GM06990 (cell line): ENCODE data around the gene SCCPDH.

Experiments
- DNase-seq: peaks from one replicate; pipeline ENCODE4 v3.0.0-alpha.2; 2011; ENCODE audit not compliant: insufficient read length; ENCODE audit errors: extremely low read depth
- H3K27me3 ChIP-seq: replicated peaks from 2 replicates; pipeline ENCODE4 v1.6.0; 2011; ENCODE audit warnings: low read length; ENCODE audit not compliant: control insufficient read depth, insufficient read depth
- H3K36me3 ChIP-seq: 2 replicates; pipeline ENCODE4 v1.5.1; 2011; ENCODE audit warnings: low read length; ENCODE audit not compliant: control insufficient read depth, insufficient read depth
- H3K4me3 ChIP-seq: replicated peaks from 2 replicates; pipeline ENCODE4 v1.5.1; 2011; ENCODE audit warnings: low read depth, mild to moderate bottlenecking, control low read depth, low read length
- CTCF ChIP-seq: IDR thresholded peaks from 2 replicates; pipeline ENCODE4 v1.5.1; 2011; ENCODE audit warnings: low read length, control low read depth, mild to moderate bottlenecking, inconsistent platforms; ENCODE audit not compliant: insufficient read depth, poor library complexity, severe bottlenecking

The SCCPDH gene

GRCh38 chr1:246748867-246749266 is 24.7 kb downstream of the SCCPDH start:
- no peak for DNase-seq
- H3K4me3 ChIP-seq = no peak overlapping the region
- no peaks in the 10 kb centered on the region for H3K27me3 ChIP-seq
- H3K36me3 ChIP-seq = no peaks in the 10 kb centered on the region
- no peak for TF ChIP-seq CTCF

- no peak for TF ChIP-seq CTCF
- Histone ChIP-seq H3K27me3 (no peaks in the 10 kb centered on the region), H3K4me3 (no peak overlapping the region), H3K36me3 (no peaks in the 10 kb centered on the region)
- no peak for DNase-seq
These were observed 26.5 kb downstream of the SCCPDH start for GRCh38 chr1:246750752-246751151.

- H3K4me3 ChIP-seq = no peak overlapping the region
- TF ChIP-seq CTCF = peak; percentile 84
- no peaks in the 10 kb centered on the region for H3K36me3 ChIP-seq
These were observed 29.7 kb downstream of the SCCPDH start for GRCh38 chr1:246753670-246754535.

GRCh38 chr1:246755419-246755818 is 31.2 kb downstream of the SCCPDH start:
- no peak for DNase-seq
- no peak for TF ChIP-seq CTCF
- H3K36me3 ChIP-seq = no peaks in the 10 kb centered on the region
- H3K27me3 ChIP-seq = no peaks in the 10 kb centered on the region
- H3K4me3 ChIP-seq = no peak overlapping the region

More at GRCh38 chr1:246753670-246754535, 29.7 kb downstream of the SCCPDH start:
- peak; percentile 29 for DNase-seq
- H3K27me3 ChIP-seq = no peaks in the 10 kb centered on the region

GRCh38 chr1:246760422-246761347 is 36.5 kb downstream of the SCCPDH start:
- no peak overlapping the region for H3K4me3 ChIP-seq
- no peak for DNase-seq

More at GRCh38 chr1:246760422-246761347, 36.5 kb downstream of the SCCPDH start:
- no peaks in the 10 kb centered on the region for H3K36me3 ChIP-seq
- TF ChIP-seq CTCF = no peak
- H3K27me3 ChIP-seq = no peaks in the 10 kb centered on the region
